ENCODE measurements around the gene NHSL2.

NHSL2 gene

DNA sequence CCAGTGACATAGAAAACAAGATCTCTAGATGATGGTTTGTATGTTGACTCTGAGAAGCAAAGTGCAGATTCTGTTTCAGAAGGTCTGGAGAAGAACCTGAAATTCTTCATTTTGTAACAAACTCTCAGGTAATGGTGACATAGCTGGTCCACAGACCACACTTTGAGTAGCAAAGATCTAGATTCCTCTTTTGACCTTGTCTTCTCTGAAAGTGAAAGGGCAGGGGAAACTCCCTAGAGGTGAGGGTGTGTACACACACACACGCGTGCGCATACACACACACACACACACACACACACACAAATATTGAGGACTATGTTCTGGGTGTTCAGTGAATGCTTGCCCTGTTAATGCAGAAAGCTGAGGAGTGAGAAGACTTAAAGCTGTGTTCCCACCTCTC is 110.1 kb downstream of the NHSL2 start:
- no peak for DNase-seq

DNA sequence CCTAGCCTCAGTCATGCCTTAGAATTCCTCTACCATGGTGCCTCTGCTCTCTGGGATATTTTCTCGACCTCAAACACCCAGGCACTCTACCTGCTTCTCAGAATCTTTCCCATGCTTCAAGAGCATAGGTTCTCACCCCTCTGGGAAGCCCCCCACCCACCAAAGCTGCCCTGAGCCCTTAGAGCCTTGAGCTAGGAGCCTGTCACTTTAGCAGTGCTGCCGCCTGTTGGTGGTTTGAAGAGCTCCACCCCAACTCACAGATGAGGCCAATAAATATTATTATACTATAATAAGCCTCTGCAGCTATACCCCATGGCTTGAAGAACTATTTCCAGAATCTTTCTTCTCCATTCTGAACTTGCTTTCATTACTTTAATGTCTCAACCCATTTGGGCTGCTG is 111.3 kb downstream of the NHSL2 start:
- DNase-seq, result no peak

DNA sequence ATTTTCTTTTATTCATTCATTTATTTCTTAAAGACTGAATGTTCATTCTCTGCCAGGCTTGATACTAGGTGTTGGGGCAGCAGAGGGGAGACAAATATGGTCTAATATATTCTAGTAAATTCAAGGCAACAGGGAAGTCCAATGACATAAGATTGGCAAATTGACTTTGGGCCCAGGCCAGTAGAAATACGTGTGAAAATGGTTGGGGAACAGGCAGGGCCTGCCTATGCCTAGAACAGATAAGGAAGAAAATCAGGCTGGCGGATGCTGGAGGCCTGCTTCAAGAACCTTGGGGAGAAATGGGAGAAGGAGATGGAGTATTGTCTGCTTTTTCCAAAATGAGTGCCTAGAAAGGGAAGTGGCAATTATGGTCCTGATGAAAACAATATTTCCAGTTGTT is 112.4 kb downstream of the NHSL2 start:
- no peak for DNase-seq

DNA sequence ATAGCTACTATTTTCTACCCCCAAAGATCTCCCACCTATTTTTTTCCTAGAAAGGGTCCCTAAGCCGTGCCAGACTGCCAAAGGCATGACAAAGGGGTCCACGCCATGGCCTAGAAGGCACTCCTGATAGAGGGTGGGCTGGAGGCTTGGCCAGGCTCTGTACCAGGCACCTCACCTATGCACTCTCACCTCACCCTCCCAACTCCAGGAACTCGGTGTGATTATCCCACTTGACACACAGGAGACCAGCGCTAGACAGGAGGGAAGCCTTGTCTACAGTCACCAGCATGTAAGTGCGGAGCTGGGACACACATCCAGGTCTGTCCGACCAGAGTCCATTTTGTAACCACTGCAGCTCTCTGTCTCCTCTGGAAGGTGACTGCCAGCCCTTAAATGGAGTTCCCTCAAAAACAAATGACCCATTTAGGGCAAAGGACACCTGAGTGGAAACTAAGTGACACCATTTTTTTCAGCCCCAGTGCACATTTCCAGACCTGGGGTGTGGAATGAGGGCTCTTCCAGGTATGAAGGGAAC is 114.7 kb downstream of the NHSL2 start:
- no peak for DNase-seq

GRCh38 chrX:72026341-72027023 is 115.8 kb downstream of the NHSL2 start:
- DNase-seq, result no peak

DNA sequence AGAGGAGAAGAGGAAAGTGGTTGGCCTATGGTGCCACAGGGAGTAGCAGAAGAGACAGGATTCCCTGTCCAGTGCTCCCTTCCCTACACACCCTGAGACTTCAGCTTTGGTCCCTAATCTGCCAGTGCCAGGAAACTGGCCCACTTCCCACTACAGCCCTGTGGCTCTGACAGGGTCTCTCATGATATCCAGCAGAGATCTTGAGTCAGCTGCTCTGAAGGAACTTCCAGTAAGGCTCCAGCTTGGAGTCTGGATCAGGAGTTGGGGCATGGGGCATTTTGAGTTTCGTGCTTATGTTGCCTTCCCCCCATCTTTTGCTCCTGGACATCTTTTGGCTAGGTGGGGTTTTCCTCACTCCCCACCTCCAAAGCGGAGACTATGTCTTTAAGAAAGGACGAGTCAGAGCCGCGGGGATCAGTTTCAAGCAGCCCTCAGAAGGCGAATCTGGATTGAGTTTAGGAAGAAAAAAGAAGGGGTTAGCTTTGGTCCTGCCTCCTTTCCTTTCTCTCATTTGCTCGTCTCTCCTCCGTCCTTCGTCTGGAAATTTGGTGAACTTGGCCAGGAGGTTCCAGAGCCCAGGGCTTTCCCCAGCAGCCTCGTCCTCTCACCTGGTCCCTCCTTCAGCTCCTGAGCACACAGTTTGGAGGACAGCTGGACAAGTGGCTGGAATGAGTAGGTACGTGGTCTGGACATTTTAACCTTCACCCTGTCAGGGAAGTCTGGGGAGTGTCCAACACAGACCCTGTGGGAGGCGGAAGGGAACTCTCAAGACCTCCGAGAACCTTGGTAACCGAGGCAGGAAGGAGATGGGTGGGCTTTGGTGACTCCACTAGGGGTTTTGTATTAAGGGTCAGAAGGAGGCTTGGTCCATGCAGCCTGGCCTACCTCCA is 116.6 kb downstream of the NHSL2 start:
- no peak for DNase-seq

DNA sequence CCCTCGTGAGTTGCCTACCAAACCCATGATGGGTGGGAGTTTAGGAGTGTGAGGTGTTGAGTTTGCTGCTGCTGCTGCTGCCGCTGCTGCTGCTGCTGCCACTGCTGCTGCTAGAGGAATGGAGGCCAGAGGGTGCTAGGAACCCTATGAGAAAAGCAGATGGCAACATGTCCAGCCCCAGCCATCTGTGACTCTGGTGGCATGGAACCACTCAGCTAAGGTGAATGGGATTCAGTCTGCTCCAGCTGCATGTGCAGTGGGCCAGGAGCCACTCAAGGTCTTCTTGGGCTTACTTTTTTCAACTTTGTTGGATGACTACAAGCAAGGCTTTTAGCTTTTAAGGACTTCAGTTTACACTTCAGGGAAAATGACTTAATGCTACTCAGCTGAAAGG is 117.3 kb downstream of the NHSL2 start:
- DNase-seq, result no peak

- DNase-seq, result no peak
Observed at GRCh38 chrX:72028701-72029470, 118.2 kb downstream of the NHSL2 start.

GRCh38 chrX:72029483-72030411 is 119.1 kb downstream of the NHSL2 start:
- DNase-seq, result no peak

DNA sequence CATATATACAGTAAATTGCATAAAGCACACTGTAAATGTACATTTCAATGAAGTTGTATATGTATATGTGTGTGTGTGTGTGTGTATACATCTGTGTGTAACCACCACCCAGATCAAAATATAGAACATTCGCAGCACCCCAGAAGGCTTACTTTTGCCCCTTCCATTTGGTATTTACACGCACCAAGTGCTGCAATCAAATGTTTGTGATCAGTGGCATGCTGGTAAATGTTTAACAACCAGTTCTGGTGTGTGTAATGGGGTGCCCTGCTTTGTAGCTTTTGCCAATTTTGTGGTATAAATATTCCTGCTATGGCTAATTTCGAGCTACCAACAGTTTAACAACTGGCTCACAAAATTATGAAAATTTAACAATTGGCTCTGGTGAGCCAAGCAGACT is 119.8 kb downstream of the NHSL2 start:
- no peak for DNase-seq

GRCh38 chrX:72031118-72031517 is 120.5 kb downstream of the NHSL2 start:
- DNase-seq, result no peak

DNA sequence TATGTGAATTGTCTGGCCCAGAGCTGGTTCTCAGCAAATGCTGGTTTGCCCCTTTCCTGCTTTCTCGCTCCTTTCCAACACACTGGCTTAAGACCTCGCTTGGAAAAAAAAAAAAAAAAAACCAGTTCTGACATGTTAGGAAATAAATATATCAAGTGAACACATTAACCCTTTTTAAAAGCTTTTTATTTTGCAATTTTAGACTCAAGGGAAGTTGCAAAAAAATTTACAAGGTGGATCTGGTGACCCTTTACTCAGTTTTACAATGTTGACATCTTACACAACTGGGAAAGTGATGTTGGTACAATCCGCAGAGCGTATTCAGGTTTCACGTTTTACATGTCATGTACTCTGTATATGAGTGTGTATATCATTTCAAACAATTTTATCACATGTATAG is 121.0 kb downstream of the NHSL2 start:
- DNase-seq, result no peak

DNA sequence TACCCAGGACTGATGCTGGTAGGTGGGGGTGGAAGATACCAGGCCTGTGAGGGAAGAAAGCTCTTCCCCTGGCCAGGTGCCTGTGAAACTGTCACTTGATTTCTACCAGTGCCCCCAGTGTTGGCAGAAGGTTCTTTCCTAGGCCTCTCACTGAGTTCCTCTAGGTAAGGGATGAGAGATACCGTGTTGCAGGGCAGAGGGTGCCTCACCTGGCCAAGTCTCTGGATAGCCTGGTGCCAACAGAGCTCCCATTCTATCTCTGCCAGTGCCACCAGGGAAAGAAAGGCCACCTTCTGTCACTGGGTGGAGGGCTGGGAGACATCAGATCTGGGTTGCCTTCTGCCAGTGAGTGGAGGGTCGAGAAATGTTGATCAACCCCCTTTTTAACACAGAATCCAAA is 127.0 kb downstream of the NHSL2 start:
- no peak for DNase-seq

DNA sequence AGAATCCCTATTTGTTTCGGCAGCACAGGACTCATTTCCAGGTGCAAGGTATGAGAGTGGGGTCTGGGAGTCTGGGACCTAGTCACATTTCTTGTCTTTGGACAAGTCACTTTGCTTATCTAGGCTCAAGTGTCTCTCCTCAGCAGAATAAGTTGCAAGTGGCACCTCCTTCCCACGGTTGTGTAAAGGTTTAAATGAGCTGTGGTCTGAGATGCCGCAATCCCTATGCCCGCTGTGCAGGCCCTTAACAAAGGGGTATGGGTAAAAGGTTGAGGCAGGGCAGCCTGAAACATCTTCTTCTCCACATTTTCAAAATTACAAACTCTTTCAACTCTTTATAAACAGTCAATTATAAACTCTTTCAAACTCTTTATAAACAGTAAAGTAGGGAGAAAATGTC is 127.4 kb downstream of the NHSL2 start:
- no peak for DNase-seq

DNA sequence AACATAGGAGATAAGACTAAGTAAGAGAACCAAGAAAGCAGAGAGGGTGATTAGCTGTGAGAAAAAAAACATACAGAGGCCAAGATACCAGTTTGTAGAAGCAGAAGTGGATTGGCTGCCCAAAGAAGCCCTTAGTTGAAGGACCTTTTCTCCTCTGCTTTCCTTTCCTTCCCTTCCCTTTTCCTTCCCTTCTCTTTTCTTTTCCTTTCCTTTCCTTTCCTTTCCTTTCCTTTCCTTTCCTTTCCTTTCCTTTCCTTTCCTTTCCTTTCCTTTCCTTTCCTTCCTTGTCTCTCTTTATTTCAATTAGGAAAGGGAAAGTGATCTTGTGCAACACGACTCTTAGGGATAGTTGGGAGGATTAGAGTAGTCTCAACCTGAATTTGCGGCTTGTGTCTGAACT is 128.2 kb downstream of the NHSL2 start:
- no peak for DNase-seq

DNA sequence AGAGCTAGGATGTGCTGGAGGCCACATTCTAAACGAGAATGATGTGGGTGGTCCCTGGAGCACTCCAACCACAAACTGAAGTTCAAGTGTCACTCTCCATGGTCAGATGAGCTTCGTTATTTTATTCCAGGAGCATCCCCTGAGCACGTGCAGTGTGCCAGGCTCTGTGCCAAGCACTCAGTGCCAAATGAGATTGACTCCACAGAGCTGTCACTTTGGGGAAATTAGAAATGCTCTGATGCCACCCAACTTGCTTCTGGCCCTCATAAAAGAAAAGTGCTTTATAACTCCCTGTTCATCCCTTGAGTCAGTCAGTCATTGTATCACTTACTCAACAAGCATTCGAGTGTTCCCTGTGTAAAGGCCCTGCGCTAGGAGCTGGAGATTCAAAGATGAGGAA is 129.9 kb downstream of the NHSL2 start:
- no peak for DNase-seq

DNA sequence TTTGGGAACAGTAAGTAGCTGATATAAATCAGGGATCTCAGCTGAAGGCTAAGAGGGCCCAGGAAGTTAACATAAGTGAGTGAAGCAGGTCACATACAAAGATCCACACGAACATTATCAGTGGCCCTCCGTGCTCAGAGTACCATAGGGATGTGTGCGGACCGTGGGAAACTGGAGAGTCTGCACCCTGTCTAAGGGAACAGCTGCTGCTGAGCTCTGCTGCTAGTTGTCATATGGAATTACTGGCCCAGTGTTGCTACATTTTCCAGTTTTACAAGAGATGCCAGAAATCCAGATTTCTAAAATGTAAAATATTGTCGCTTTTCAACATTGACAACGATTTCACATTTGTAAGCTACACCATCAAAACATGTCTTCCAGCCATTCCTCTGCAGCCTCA is 130.5 kb downstream of the NHSL2 start:
- DNase-seq, result no peak

GRCh38 chrX:72041871-72042851 is 131.5 kb downstream of the NHSL2 start:
- DNase-seq, result no peak

DNA sequence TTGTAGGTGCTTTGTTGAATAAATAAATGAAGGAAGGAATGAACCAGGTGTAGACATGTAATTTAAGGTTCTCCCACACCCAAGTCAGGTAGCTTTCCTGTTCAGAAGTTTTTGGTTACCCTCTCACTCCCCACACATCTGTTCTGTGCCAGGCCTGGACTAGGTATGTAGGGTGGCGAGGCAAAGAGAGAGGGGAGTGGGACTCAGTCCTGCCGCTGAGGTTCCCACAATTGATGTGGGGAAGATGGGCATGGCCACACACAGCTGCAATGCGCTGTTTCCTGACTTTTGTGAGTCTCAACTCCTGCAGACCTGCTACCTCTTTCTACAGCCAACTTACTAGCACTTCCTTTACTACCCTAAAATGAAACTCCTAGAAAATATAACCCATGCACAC is 132.2 kb downstream of the NHSL2 start:
- no peak for DNase-seq

- no peak for DNase-seq
Observed at GRCh38 chrX:72043636-72044035, 133.0 kb downstream of the NHSL2 start.

DNA sequence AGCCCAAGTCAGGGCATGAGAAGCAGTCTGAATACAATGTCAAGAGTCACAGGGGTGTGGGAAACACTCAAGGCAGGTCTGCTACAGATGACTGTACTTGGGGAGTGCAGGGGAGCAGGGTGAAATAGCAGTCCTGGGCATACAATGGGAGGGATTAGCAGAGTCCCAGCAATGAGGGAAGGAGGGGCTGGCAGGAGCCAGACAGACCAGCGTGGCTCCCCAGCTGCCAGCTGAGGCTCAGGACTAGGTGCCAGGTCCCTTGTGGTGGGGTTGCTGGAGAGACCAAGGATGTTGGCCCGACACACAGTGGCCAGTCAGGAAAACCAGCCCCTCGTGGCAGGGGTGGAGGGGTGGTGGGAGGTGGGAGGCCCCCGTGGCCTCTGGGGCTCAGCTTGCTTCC is 134.5 kb downstream of the NHSL2 start:
- no peak for DNase-seq

Measured in left hindlimb (tissue), 1 donor.